Activated CD4-positive, alpha-beta memory T cell treated with anti-CD3 and anti-CD28 coated beads for 36 hours (primary cell): Measurements from ENCODE around the gene PRR19. TPM values are rescaled to one million over a fixed set of nuclear protein-coding genes. Genes with fewer than 3 reads are reported as not detected.
"Not testable (repeated sequence)": the region's sequence is repeated elsewhere in the genome, so short reads cannot be mapped to it uniquely, and the experiment has no call there.

ENCODE experiments used
- CTCF ChIA-PET: fragments of 350-600 bp; sonication (Branson Sonifier 250); formaldehyde crosslinking; loops from one replicate; lab custom pipeline; 2021; ENCODE audit warnings: antibody characterized with exemption, inconsistent platforms; lab: Charles Lee
- POLR2A ChIA-PET: fragments of 350-600 bp; sonication (Branson Sonifier 250); formaldehyde crosslinking; loops from one replicate; lab custom pipeline; 2021; ENCODE audit warnings: antibody characterized with exemption; lab: Charles Lee
- DNase-seq: peaks from one replicate; pipeline ENCODE4 v3.0.0-alpha.2; 2020
- H3K27ac Mint-ChIP-seq: one replicate; pipeline ENCODE4 v1.8.0; 2021; ENCODE audit warnings: mixed read lengths
- H3K27me3 Mint-ChIP-seq: one replicate; pipeline ENCODE4 v1.8.0; 2021; ENCODE audit warnings: mixed read lengths
- H3K36me3 Mint-ChIP-seq: one replicate; pipeline ENCODE4 v1.8.0; 2021; ENCODE audit warnings: mixed read lengths
- H3K4me1 Mint-ChIP-seq: one replicate; pipeline ENCODE4 v1.8.0; 2021; ENCODE audit warnings: low read depth, mixed read lengths
- H3K4me3 Mint-ChIP-seq: one replicate; pipeline ENCODE4 v1.8.0; 2021; ENCODE audit warnings: mild to moderate bottlenecking, mixed read lengths
- H3K9me3 Mint-ChIP-seq: one replicate; pipeline ENCODE4 v1.8.0; 2021; ENCODE audit warnings: mixed read lengths
- intact Hi-C: fragments of 100-400 bp; cut with micrococcal nuclease; formaldehyde crosslinking; loops from one replicate; pipeline ENCODE4 v1.15.1; 2023
- total RNA-seq, 2 experiments: library from RNA; stranded (reverse); gene quantifications; one replicate each; pipeline ENCODE4 v1.2.3, GENCODE V29; 2021

PRR19 gene
- total RNA-seq, 2 experiments from 2014 or later: 0.61 to 0.81 TPM

GRCh38 chr19:42323473-42323851 lies 21.5 kb downstream of the PRR19 start:
- intact Hi-C loops: no loop called here
- peaks cover 3% of the 10 kb centered on the region for H3K36me3 Mint-ChIP-seq
- H3K4me3 Mint-ChIP-seq: no peak overlapping the region
- peaks cover 19% of the 10 kb centered on the region for H3K4me1 Mint-ChIP-seq
- no peak overlapping the region for H3K27ac Mint-ChIP-seq
- CTCF ChIA-PET: interaction anchor here (0.8 to 1.5 kb wide), 2 partner anchors 191 to 289 kb away, joined by 3 read pairs; partner anchors contain the start of gene POU2F2
- DNase-seq: no peak
- H3K27me3 Mint-ChIP-seq: peaks cover 13% of the 10 kb centered on the region
- POLR2A ChIA-PET: interaction anchor here (1.0 kb wide), 1 partner anchor 133 kb away, joined by 3 read pairs; no protein-coding TSS in a partner anchor
- no peaks in the 10 kb centered on the region for H3K9me3 Mint-ChIP-seq

- POLR2A ChIA-PET: interaction anchor here (0.8 to 1.0 kb wide), 2 partner anchors 17 to 133 kb away, joined by 3 read pairs; no protein-coding TSS in a partner anchor
- peak; percentile 44 for DNase-seq
- peak overlapping the region; percentile 79 for H3K4me3 Mint-ChIP-seq
- CTCF ChIA-PET: interaction anchor here (0.8 to 1.5 kb wide), 2 partner anchors 192 to 289 kb away, joined by 3 read pairs; partner anchors contain the start of gene POU2F2
- H3K27ac Mint-ChIP-seq: no peak overlapping the region
- peaks cover 13% of the 10 kb centered on the region for H3K27me3 Mint-ChIP-seq
- H3K4me1 Mint-ChIP-seq: peaks cover 19% of the 10 kb centered on the region
- H3K36me3 Mint-ChIP-seq: peaks cover 3% of the 10 kb centered on the region
- intact Hi-C loops: loop anchor here (2.0 kb wide), 1 partner anchor 63 kb away; no protein-coding TSS in a partner anchor
- no peaks in the 10 kb centered on the region for H3K9me3 Mint-ChIP-seq
These were observed 22.1 kb downstream of the PRR19 start for GRCh38 chr19:42323852-42324654.

DNA sequence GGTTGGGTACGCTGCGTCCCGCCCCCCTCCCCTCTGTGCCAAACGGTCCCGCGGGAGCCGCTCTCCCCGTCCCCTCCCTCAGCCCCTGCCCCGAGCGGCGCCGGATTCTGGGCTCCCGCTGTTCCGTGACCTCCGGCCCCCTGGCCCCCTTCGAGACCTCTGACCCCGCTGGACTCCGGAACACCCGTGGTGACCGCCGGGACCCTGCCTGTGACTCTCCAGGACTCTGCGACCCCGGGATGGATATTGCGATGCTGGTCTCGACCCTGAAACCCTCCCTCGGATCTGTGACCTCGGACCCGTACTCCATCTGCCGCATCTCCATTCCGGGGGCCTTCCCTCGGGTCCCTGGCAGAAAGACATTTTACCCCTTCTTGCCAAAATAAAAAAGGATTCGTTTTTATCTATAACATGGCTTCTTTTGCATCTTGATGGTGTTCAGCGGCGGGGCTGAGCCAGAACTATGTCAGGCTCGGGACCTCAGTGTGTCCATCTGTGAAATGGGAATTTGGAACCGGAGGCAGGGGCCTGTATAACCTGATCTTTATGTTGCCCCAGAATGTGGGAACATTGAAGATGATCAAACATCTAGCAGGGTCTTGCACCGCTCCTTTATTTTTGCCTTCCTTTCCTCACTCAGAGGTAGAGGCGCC lies 22.8 kb downstream of the PRR19 start:
- no peak for DNase-seq
- CTCF ChIA-PET: no interaction called here
- Mint-ChIP-seq H3K9me3 (no peaks in the 10 kb centered on the region), H3K27me3 (peaks cover 13% of the 10 kb centered on the region), H3K36me3 (peaks cover 3% of the 10 kb centered on the region), H3K4me3 (peak overlapping the region; percentile 79), H3K4me1 (peaks cover 19% of the 10 kb centered on the region), H3K27ac (peak overlapping the region; percentile 32)
- intact Hi-C loops: loop anchor here (1.0 to 2.0 kb wide), 10 partner anchors 22 to 249 kb away; partner anchors contain the start of genes PAFAH1B3, POU2F2, PRR19 and ZNF526
- POLR2A ChIA-PET: interaction anchor here (0.8 kb wide), 1 partner anchor 18 kb away, joined by 3 read pairs; no protein-coding TSS in a partner anchor

GRCh38 chr19:42325308-42325895 lies 23.5 kb downstream of the PRR19 start, which contains the start of gene MEGF8:
MEGF8 (plus strand) TSS chr19:42325635; CDS start chr19:42326244, 609 bp downstream.
- peak within 1 kb of the TSS; percentile 32 for H3K27ac Mint-ChIP-seq
- CTCF ChIA-PET: no interaction called here
- POLR2A ChIA-PET: no interaction called here
- intact Hi-C loops: loop anchor here (1.0 to 2.0 kb wide), 10 partner anchors 23 to 250 kb away; partner anchors contain the start of genes PAFAH1B3, POU2F2, PRR19 and ZNF526
- H3K9me3 Mint-ChIP-seq: no peaks in the 10 kb centered on the region
- H3K4me1 Mint-ChIP-seq: peaks cover 19% of the 10 kb centered on the region
- peaks cover 13% of the 10 kb centered on the region for H3K27me3 Mint-ChIP-seq
- peak; percentile 99 for DNase-seq
- peaks cover 3% of the 10 kb centered on the region for H3K36me3 Mint-ChIP-seq
- H3K4me3 Mint-ChIP-seq: peak within 1 kb of the TSS; percentile 79

DNA sequence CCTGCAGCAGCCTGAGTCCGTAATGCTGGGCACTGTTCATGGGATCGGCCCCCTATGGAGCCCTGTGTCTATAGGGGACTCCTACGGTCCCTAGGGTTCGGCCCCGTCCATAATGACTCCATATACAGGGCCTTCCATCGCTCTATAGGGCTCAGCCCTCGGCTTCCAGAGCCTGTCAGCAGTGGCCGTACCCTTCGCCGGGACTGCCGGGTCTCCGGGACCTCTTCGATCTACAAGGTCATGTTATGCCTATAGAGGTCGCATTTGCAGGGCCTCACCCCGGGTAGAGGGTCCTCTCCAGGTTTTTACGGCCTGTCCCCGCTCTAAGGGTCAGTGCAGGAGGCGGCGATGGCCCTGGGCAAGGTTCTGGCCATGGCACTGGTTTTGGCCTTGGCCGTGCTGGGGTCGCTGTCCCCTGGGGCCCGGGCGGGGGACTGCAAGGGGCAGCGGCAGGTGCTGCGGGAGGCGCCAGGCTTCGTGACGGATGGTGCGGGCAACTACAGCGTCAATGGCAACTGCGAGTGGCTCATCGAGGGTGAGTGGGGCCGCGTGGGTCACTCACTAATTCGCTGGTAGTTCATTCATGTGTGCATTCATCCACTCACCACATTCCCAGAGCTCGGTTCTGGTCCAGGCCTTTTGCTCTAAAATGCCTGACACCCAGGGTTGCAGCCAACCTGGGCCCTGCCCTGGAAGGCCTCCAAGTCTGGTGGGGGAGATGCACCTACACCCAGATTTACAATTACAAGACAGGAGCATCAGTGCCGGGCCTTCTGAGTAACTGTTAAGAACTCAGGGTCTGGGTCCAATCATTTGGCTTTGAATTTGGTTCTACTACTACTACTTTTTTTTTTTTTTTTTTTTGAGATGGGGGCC lies 24.2 kb downstream of the PRR19 start:
- Mint-ChIP-seq H3K36me3 (peaks cover 3% of the 10 kb centered on the region), H3K9me3 (no peaks in the 10 kb centered on the region), H3K4me1 (peaks cover 19% of the 10 kb centered on the region), H3K4me3 (peak overlapping the region; percentile 79), H3K27me3 (peaks cover 13% of the 10 kb centered on the region), H3K27ac (peak overlapping the region; percentile 32)
- DNase-seq: peak; percentile 35
- ChIA-PET CTCF (no interaction called here), POLR2A (no interaction called here)
- intact Hi-C loops: loop anchor here (1.0 to 2.0 kb wide), 10 partner anchors 24 to 251 kb away; partner anchors contain the start of genes PAFAH1B3, POU2F2, PRR19 and ZNF526

DNA sequence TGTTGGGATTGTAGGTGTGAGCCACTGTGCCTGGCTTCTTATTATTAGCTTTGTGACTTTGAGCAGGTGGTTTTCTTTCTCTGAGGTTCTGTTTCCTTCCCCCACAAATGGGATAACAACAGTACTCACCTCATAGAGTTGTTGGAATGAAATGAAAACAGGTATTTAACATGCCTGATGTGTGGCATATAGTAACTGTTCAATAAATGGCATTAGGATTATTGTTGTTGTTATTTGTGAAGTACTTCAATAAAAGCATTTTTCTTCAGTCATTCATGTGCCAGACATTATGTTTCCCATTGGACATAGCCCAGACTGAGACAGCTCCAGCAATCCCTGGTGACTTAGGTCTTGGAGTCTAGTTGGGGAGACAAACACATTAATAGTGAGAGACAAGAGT lies 25.0 kb downstream of the PRR19 start:
- POLR2A ChIA-PET: no interaction called here
- Mint-ChIP-seq H3K9me3 (no peaks in the 10 kb centered on the region), H3K27me3 (peaks cover 13% of the 10 kb centered on the region), H3K4me3 (no peak overlapping the region), H3K4me1 (peaks cover 19% of the 10 kb centered on the region), H3K36me3 (peaks cover 3% of the 10 kb centered on the region), H3K27ac (no peak overlapping the region)
- CTCF ChIA-PET: no interaction called here
- intact Hi-C loops: no loop called here
- no peak for DNase-seq

GRCh38 chr19:42327381-42327780 lies 25.4 kb downstream of the PRR19 start:
- H3K4me1 Mint-ChIP-seq: peaks cover 19% of the 10 kb centered on the region
- ChIA-PET CTCF (interaction anchor here (0.8 kb wide), 1 partner anchor 123 kb away, joined by 3 read pairs; no protein-coding TSS in a partner anchor), POLR2A (no interaction called here)
- H3K27me3 Mint-ChIP-seq: peaks cover 12% of the 10 kb centered on the region
- DNase-seq: no peak
- no peak overlapping the region for H3K27ac Mint-ChIP-seq
- no peak overlapping the region for H3K4me3 Mint-ChIP-seq
- H3K9me3 Mint-ChIP-seq: no peaks in the 10 kb centered on the region
- H3K36me3 Mint-ChIP-seq: peaks cover 3% of the 10 kb centered on the region
- intact Hi-C loops: no loop called here

- H3K4me1 Mint-ChIP-seq: peaks cover 19% of the 10 kb centered on the region
- H3K27ac Mint-ChIP-seq: no peak overlapping the region
- no peak overlapping the region for H3K4me3 Mint-ChIP-seq
- intact Hi-C loops: no loop called here
- H3K27me3 Mint-ChIP-seq: peaks cover 9% of the 10 kb centered on the region
- CTCF ChIA-PET: interaction anchor here (0.8 kb wide), 1 partner anchor 122 kb away, joined by 3 read pairs; no protein-coding TSS in a partner anchor
- no peak for DNase-seq
- no peaks in the 10 kb centered on the region for H3K9me3 Mint-ChIP-seq
- POLR2A ChIA-PET: no interaction called here
- peaks cover 3% of the 10 kb centered on the region for H3K36me3 Mint-ChIP-seq
These were observed 26.2 kb downstream of the PRR19 start for GRCh38 chr19:42328106-42328505.

DNA sequence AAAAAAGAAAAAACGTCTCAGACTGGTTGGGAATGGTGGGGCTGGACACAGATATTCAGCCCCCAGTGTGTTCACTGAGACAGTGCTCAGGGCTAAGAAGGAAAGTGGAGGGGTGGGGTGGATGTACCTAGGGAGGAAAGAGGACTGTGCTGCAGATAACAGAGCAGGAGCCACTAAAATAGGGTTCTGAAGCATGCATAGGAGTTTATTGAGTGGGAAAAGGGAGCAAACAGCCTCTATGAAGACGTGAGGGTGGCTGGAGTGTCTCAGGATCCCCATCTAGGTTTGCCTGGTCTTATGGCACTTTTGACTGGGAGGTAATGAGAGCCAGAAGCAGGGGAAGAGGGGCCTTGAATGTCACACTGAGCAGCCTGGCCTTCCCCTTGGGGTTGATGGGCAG lies 26.9 kb downstream of the PRR19 start:
- POLR2A ChIA-PET: no interaction called here
- Mint-ChIP-seq H3K9me3 (no peaks in the 10 kb centered on the region), H3K4me3 (no peak overlapping the region), H3K4me1 (peaks cover 15% of the 10 kb centered on the region), H3K36me3 (peaks cover 3% of the 10 kb centered on the region), H3K27me3 (peaks cover 5% of the 10 kb centered on the region), H3K27ac (no peak overlapping the region)
- CTCF ChIA-PET: no interaction called here
- intact Hi-C loops: no loop called here
- DNase-seq: no peak

DNA sequence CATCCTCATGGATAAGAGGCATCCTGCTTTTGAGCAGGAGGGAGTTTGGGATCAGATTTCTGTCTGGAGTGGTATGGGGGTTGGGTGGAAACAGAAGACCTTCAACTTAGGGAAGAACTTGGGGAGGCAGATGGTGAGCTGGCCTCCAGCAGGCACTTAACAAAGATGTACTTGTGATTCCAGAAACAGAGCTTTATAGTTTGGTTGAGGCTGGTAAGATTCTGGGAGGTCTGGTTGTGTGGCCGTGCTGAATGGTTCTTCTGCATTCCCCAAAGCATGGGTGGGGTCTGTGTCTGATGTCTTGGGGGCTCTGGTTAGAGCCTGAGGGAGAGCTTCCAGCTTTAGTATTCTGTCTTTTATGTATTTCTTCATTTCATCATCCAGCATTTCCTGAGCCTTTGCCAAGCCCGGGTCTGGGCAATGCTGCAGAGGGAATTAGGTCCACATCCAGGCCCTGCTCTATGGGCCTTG lies 28.3 kb downstream of the PRR19 start:
- DNase-seq: no peak
- no peak overlapping the region for H3K27ac Mint-ChIP-seq
- intact Hi-C loops: no loop called here
- ChIA-PET CTCF (interaction anchor here (0.7 kb wide), 1 partner anchor 46 kb away, joined by 3 read pairs; no protein-coding TSS in a partner anchor), POLR2A (no interaction called here)
- H3K4me1 Mint-ChIP-seq: peaks cover 9% of the 10 kb centered on the region
- no peak overlapping the region for H3K4me3 Mint-ChIP-seq
- H3K27me3 Mint-ChIP-seq: no peaks in the 10 kb centered on the region
- no peaks in the 10 kb centered on the region for H3K36me3 Mint-ChIP-seq
- H3K9me3 Mint-ChIP-seq: no peaks in the 10 kb centered on the region

DNA sequence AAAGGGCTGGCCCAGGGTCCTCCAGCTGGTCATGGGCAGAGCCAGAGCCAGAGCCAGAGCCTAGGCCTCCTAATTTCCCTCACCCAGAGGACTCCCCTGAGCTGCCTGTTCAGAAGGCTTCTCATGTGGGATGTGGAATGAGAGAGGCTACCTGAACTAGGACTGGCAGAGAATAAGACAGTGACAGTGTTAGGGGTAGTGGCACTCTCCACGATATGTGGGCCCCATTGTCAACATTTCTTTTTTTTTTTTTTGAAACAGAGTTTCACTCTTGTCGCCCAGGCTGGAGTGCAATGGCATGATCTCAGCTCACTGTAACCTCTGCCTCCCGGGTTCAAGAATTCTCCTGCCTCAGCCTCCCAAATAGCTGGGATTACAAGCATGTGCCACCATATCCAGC lies 29.4 kb downstream of the PRR19 start:
- CTCF ChIA-PET, H3K27me3 Mint-ChIP-seq, DNase-seq, H3K4me1 Mint-ChIP-seq, POLR2A ChIA-PET, intact Hi-C loops, H3K36me3 Mint-ChIP-seq, H3K9me3 Mint-ChIP-seq, H3K4me3 Mint-ChIP-seq, H3K27ac Mint-ChIP-seq: not testable (repeated sequence)
